ENCODE results near the gene KRT85.

Gene KRT85

DNA sequence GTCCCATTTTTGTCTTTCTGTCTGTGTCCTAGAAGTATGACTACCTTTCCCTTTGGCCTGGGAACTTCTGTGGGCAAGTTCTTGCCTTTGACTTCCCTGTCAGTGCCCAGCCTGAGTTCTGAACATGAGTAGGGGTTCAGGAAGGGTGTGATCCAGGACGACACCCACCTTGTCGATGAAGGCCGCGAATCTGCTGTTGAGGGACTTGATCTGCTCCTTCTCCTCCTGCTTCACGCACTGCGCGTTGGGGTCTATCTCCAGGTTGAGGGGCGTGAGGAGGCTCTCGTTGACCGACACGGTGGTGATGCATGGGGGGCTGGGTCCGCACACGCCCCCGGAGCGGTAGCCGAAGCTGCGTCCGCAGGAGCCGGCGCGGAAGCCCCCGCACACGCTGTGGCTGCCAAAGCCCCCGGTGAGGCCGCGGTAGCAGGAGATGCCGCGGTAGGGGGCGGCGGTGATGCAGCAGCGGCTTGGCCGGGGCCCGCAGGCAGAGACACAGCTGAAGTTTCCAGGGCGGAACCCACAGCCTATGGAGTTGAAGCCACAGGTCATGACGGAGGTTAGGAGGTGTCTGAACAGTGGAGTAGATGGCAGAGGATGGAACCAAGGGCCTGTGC lies 46.4 kb downstream of the KRT85 start, which contains the start of gene KRT83:
Gene KRT83 (minus strand): TSS at position 615 of the 617 bp plus-strand sequence. CDS start 63 bp downstream, at position 552.
- DNase-seq (ENCODE audit: low read depth) = no peak
- TF ChIP-seq, protein P1, sequence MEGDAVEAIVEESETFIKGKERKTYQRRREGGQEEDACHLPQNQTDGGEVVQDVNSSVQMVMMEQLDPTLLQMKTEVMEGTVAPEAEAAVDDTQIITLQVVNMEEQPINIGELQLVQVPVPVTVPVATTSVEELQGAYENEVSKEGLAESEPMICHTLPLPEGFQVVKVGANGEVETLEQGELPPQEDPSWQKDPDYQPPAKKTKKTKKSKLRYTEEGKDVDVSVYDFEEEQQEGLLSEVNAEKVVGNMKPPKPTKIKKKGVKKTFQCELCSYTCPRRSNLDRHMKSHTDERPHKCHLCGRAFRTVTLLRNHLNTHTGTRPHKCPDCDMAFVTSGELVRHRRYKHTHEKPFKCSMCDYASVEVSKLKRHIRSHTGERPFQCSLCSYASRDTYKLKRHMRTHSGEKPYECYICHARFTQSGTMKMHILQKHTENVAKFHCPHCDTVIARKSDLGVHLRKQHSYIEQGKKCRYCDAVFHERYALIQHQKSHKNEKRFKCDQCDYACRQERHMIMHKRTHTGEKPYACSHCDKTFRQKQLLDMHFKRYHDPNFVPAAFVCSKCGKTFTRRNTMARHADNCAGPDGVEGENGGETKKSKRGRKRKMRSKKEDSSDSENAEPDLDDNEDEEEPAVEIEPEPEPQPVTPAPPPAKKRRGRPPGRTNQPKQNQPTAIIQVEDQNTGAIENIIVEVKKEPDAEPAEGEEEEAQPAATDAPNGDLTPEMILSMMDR (conservative IDR thresholded peaks at IDR 0.05; ENCODE audit: low read depth, low read length) = no peak

DNA sequence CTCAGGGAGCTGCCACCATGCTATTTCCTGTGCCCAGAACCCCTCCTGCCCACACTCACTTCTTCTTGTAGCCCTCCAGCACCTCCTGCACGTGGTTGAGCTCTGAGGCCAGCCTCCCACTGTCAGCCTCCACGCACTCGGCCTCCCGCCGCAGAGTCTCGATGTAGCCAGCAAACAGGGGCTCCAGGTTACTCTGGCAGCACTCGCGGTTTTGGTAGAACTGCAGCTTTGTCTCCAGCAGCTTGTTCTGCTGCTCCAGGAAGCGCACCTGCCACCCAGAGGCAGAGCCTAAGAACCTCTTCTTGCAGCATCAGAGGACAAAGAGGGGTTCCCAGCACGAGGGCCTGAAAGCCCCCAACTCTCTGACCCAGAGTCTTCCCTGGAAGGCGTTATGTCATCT lies 48.2 kb downstream of the KRT85 start:
- no peak for DNase-seq (ENCODE audit: low read depth)
- H3K4me3 ChIP-seq (ENCODE audit: low read length) = no peak overlapping the region
- TF ChIP-seq, protein P1 (conservative IDR thresholded peaks at IDR 0.05; ENCODE audit: low read depth, low read length) = peak; percentile 19

More for the DNA sequence above, 46.4 kb downstream of the KRT85 start, which contains the start of gene KRT83:
- H3K4me3 ChIP-seq (ENCODE audit: low read length) = no peak within 1 kb of the TSS

- TF ChIP-seq, protein P1 (conservative IDR thresholded peaks at IDR 0.05; ENCODE audit: low read depth, low read length) = no peak
- no peak for DNase-seq (ENCODE audit: low read depth)
- H3K4me3 ChIP-seq (ENCODE audit: low read length) = no peak overlapping the region
Observed at GRCh38 chr12:52318241-52318990, 48.9 kb downstream of the KRT85 start.

DNA sequence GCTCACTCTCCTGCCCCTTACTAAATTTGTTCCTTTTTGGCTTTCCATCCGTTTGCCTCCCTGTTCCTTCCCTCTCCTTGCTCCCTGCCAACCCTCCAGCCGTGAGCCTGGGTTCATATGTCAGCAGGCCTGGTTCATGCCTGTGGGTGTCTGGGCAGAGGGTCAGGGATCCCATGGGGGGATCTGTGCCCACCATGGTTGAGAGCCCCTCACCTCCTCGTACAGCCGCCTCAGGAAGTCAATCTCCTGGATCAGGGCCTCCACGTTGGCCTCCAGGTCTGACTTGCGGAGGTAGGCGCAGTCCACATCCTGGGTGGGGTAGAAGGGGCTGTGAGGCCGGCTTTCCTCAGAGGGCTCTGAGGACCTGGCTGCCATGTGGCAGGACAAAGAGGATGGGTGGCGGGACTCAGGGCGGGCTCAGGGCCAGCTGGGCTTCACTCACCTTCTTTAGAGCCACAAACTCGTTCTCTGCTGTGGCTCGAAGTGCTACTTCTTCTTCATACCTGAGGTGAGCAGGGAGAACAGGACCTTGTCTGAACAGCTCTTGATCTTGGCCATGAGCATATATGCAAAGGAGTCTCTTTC lies 49.7 kb downstream of the KRT85 start:
- no peak for DNase-seq (ENCODE audit: low read depth)
- no peak overlapping the region for H3K4me3 ChIP-seq (ENCODE audit: low read length)
- TF ChIP-seq, protein P1 (conservative IDR thresholded peaks at IDR 0.05; ENCODE audit: low read depth, low read length) = no peak

DNA sequence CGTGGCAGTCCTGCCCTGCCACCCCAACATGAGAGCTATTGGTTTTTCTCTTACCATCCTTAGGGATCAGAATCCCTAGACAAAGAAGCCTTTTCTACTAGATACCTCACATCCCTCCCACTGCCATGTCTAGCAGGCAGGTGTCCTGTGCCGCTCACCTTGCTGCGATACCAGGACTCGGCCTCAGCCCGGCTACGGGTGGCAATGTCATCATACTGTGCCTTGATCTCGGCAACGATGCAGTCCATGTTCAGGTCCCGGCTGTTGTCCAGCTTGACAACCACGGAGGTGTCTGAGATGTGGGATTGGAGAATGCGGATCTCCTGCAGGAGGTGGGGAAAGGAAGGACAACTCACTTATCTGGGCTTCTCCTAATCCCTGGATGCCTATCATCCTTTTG lies 50.6 kb downstream of the KRT85 start:
- no peak overlapping the region for H3K4me3 ChIP-seq (ENCODE audit: low read length)
- TF ChIP-seq, protein P1 (conservative IDR thresholded peaks at IDR 0.05; ENCODE audit: low read depth, low read length) = no peak
- no peak for DNase-seq (ENCODE audit: low read depth)

DNA sequence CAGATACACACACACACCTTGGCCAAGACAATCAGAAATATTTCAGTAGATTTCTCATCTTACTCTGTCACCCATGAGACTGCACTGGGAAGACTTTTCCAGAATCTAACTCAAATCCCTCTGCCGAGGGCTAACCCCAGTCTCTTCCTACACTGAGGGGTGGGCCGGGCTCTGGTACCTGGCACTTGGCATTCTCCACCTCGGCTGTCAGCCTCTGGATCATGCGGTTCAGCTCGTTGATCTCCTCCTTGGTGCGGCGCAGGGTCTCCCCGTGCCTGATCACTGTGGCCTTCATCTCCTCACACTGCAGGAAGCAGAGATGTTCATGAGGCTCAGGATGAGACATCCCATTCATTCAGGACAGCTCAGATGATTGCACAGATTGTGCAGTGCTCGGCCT lies 51.0 kb downstream of the KRT85 start:
- no peak overlapping the region for H3K4me3 ChIP-seq (ENCODE audit: low read length)
- TF ChIP-seq, protein P1 (conservative IDR thresholded peaks at IDR 0.05; ENCODE audit: low read depth, low read length) = no peak
- no peak for DNase-seq (ENCODE audit: low read depth)
